ENCODE data around the gene SNAPC2. TPM values are rescaled to one million over a fixed set of nuclear protein-coding genes. Genes with fewer than 3 reads are reported as not detected.

SNAPC2 gene
- total RNA-seq, 6 experiments from 2014 or later = 22.3 to 27.1 (median 25.2) TPM

GRCh38 chr19:7968796-7969554 lies 48.8 kb downstream of the SNAPC2 start:
- TF ChIP-seq, protein P1, sequence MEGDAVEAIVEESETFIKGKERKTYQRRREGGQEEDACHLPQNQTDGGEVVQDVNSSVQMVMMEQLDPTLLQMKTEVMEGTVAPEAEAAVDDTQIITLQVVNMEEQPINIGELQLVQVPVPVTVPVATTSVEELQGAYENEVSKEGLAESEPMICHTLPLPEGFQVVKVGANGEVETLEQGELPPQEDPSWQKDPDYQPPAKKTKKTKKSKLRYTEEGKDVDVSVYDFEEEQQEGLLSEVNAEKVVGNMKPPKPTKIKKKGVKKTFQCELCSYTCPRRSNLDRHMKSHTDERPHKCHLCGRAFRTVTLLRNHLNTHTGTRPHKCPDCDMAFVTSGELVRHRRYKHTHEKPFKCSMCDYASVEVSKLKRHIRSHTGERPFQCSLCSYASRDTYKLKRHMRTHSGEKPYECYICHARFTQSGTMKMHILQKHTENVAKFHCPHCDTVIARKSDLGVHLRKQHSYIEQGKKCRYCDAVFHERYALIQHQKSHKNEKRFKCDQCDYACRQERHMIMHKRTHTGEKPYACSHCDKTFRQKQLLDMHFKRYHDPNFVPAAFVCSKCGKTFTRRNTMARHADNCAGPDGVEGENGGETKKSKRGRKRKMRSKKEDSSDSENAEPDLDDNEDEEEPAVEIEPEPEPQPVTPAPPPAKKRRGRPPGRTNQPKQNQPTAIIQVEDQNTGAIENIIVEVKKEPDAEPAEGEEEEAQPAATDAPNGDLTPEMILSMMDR (IDR thresholded peaks at IDR 0.05) = no peak
- Mint-ChIP-seq H3K9me3 (no peaks in the 10 kb centered on the region), H3K36me3 (ENCODE audit: low read depth) (peaks cover 12% of the 10 kb centered on the region), H3K27ac (no peak overlapping the region), H3K27me3 (ENCODE audit: insufficient read depth) (no peaks in the 10 kb centered on the region), H3K4me3 (no peak overlapping the region), H3K4me1 (ENCODE audit: low read depth) (no peaks in the 10 kb centered on the region)
- no peak for DNase-seq

GRCh38 chr19:7969555-7969939 lies 49.4 kb downstream of the SNAPC2 start:
- TF ChIP-seq, protein P1 (IDR thresholded peaks at IDR 0.05) = no peak
- H3K27ac Mint-ChIP-seq = no peak overlapping the region
- H3K36me3 Mint-ChIP-seq (ENCODE audit: low read depth) = peaks cover 14% of the 10 kb centered on the region
- H3K9me3 Mint-ChIP-seq = no peaks in the 10 kb centered on the region
- DNase-seq = no peak
- no peaks in the 10 kb centered on the region for H3K27me3 Mint-ChIP-seq (ENCODE audit: insufficient read depth)
- no peaks in the 10 kb centered on the region for H3K4me1 Mint-ChIP-seq (ENCODE audit: low read depth)
- no peak overlapping the region for H3K4me3 Mint-ChIP-seq

- TF ChIP-seq, protein P1 (IDR thresholded peaks at IDR 0.05) = peak; percentile 86
- H3K4me3 Mint-ChIP-seq = no peak overlapping the region
- no peaks in the 10 kb centered on the region for H3K4me1 Mint-ChIP-seq (ENCODE audit: low read depth)
- peaks cover 14% of the 10 kb centered on the region for H3K36me3 Mint-ChIP-seq (ENCODE audit: low read depth)
- no peaks in the 10 kb centered on the region for H3K9me3 Mint-ChIP-seq
- no peak for DNase-seq
- H3K27me3 Mint-ChIP-seq (ENCODE audit: insufficient read depth) = no peaks in the 10 kb centered on the region
- no peak overlapping the region for H3K27ac Mint-ChIP-seq
Measured at GRCh38 chr19:7970716-7971448, 50.7 kb downstream of the SNAPC2 start.

DNA sequence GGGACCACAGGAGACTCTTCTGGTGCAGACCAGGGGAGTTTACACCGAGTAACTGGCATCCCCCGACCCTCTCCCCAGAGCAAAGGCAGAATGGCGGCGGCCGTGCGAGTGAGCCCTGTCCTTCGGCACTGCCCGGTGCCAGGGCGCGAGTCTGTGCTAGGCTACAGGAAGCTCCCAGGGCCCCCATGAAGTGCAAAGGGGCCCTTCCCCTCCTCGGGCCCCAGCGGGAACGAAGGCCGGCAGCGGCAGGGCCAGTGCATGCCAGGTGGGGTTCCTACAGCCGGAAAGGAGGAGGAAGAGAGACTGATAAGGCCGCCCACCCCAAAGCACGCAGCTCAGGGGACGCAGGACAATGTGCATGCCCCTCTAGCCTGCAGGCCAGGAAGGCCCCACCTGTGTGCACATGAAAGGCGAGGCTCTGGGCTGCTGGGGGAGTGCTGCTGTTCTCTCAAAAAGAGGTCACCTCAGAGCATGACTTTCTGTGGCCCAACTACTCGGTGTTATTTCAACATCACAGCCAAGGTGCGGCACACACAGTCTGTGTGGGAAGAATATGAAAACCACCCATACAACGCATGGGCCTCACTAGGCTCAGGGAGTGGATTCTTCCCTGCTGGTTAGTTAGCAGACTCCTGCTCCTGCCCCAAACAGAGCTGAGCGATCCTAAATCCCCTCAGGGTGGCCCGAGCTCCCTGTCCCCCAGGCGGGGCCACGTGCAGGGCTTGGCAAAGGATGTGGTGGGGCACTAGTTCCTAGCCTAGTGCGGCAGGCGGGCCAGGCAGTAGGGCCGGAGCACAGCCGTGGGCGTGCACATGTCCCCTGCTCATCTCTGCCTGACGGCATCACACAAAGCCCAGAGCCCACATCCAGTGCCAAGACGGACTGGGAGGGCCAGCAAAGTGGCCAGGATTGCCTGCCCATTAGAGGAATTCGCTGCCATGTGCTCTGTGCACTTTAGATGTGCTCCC lies 51.7 kb downstream of the SNAPC2 start:
- Mint-ChIP-seq H3K27me3 (ENCODE audit: insufficient read depth) (no peaks in the 10 kb centered on the region), H3K9me3 (no peaks in the 10 kb centered on the region), H3K36me3 (ENCODE audit: low read depth) (peaks cover 14% of the 10 kb centered on the region), H3K4me3 (no peak overlapping the region), H3K4me1 (ENCODE audit: low read depth) (no peaks in the 10 kb centered on the region), H3K27ac (no peak overlapping the region)
- no peak for DNase-seq
- TF ChIP-seq, protein P1 (IDR thresholded peaks at IDR 0.05) = no peak

Other genes starting within 250 kb of the SNAPC2 start
- not detected for gene MCEMP1, start 243.2 kb upstream of the SNAPC2 start, total RNA-seq (2021; fragmentation: NEBNext Ultra II Directional; extraction: Animal tissue kit (Norgen Biotek cat#: 25700))
- gene TRAPPC5, start 239.5 kb upstream of the SNAPC2 start, total RNA-seq (2021; fragmentation: NEBNext Ultra II Directional; extraction: Animal tissue kit (Norgen Biotek cat#: 25700)) = 100 to 1,000 TPM; 143 to 179 (median 159) TPM
- gene FCER2, start 218.2 kb upstream of the SNAPC2 start, total RNA-seq (2021; fragmentation: NEBNext Ultra II Directional; extraction: Animal tissue kit (Norgen Biotek cat#: 25700)) = not detected
- gene CLEC4G, start 188.2 kb upstream of the SNAPC2 start, total RNA-seq (2021; fragmentation: NEBNext Ultra II Directional; extraction: Animal tissue kit (Norgen Biotek cat#: 25700)) = not detected
- gene CD209, start 172.8 kb upstream of the SNAPC2 start, total RNA-seq (2021; fragmentation: NEBNext Ultra II Directional; extraction: Animal tissue kit (Norgen Biotek cat#: 25700)) = not detected
- gene CLEC4M, start 157.1 kb upstream of the SNAPC2 start, total RNA-seq (2021; fragmentation: NEBNext Ultra II Directional; extraction: Animal tissue kit (Norgen Biotek cat#: 25700)) = not detected
- 10 to 100 TPM; 26.4 to 33.0 (median 27.7) TPM for gene EVI5L, start 90.1 kb upstream of the SNAPC2 start, total RNA-seq (2021; fragmentation: NEBNext Ultra II Directional; extraction: Animal tissue kit (Norgen Biotek cat#: 25700))
- under 1 TPM in 4 of 6 experiments, not detected in 2; 0.05 to 0.18 (median 0.09) TPM for gene PRR36, start 45.9 kb upstream of the SNAPC2 start, total RNA-seq (2021; fragmentation: NEBNext Ultra II Directional; extraction: Animal tissue kit (Norgen Biotek cat#: 25700))
- gene LRRC8E, start 31.8 kb upstream of the SNAPC2 start, total RNA-seq (2021; fragmentation: NEBNext Ultra II Directional; extraction: Animal tissue kit (Norgen Biotek cat#: 25700)) = 1 to 10 TPM; 4.9 to 7.3 (median 6.1) TPM
- gene MAP2K7, start 16.5 kb upstream of the SNAPC2 start, total RNA-seq (2021; fragmentation: NEBNext Ultra II Directional; extraction: Animal tissue kit (Norgen Biotek cat#: 25700)) = 10 to 100 TPM; 21.7 to 25.8 (median 22.8) TPM
- gene TGFBR3L, start 5.5 kb upstream of the SNAPC2 start, total RNA-seq (2021; fragmentation: NEBNext Ultra II Directional; extraction: Animal tissue kit (Norgen Biotek cat#: 25700)) = 10 to 100 TPM in 2 of 6 experiments, 1 to 10 TPM in 4; 4.5 to 12.0 (median 7.7) TPM
- 10 to 100 TPM in 2 of 6 experiments, 1 to 10 TPM in 4; 5.0 to 14.0 (median 5.4) TPM for gene CTXN1, start 5.8 kb downstream of the SNAPC2 start, total RNA-seq (2021; fragmentation: NEBNext Ultra II Directional; extraction: Animal tissue kit (Norgen Biotek cat#: 25700))
- 10 to 100 TPM; 42.9 to 53.5 (median 46.1) TPM for gene TIMM44, start 23.3 kb downstream of the SNAPC2 start, total RNA-seq (2021; fragmentation: NEBNext Ultra II Directional; extraction: Animal tissue kit (Norgen Biotek cat#: 25700))
- gene ELAVL1, start 85.3 kb downstream of the SNAPC2 start, total RNA-seq (2021; fragmentation: NEBNext Ultra II Directional; extraction: Animal tissue kit (Norgen Biotek cat#: 25700)) = 100 to 1,000 TPM; 105 to 127 (median 115) TPM
- gene CCL25, start 132.4 kb downstream of the SNAPC2 start, total RNA-seq (2021; fragmentation: NEBNext Ultra II Directional; extraction: Animal tissue kit (Norgen Biotek cat#: 25700)) = not detected
- gene FBN3, start 229.3 kb downstream of the SNAPC2 start, total RNA-seq (2021; fragmentation: NEBNext Ultra II Directional; extraction: Animal tissue kit (Norgen Biotek cat#: 25700)) = not detected